GM12878 (cell line): ENCODE results near the gene LDLRAD4. TPM values are rescaled to one million over a fixed set of nuclear protein-coding genes. Genes with fewer than 3 reads are reported as not detected.

ENCODE experiments used
- CBX3 ChIP-seq: fragments of 200-600 bp; sonication (generic); IDR thresholded peaks from 2 replicates; pipeline ENCODE4 v1.6.1; 2016; ENCODE audit warnings: low read depth, borderline replicate concordance
- NFYA ChIP-seq: IDR thresholded peaks from 2 replicates; pipeline ENCODE4 v1.6.1; 2011; ENCODE audit warnings: low read depth, mild to moderate bottlenecking, low read length, improper control_type of control experiment, borderline replicate concordance
- polyA plus RNA-seq, 11 experiments: library from polyadenylated mRNA; depleted of rRNA in 4 of 11; unstranded in 6 of 11; stranded (reverse) in 5 of 11; fragments of >200 nt; fragmentation: Nextera tagmentation in 4 of 11; fragmentation: Illumina TruSeq in 1 of 11; extraction: Ambion mirVana in 4 of 11; extraction: Trizol in 1 of 11; gene quantifications; 1 replicate in 1 of 11; 2 replicates in 10 of 11; pipeline versions ENCODE4 v1.2.1 to v1.2.3, GENCODE V29; 2011 to 2016; ENCODE audit warnings: inconsistent platforms in 2 of 11, missing spikeins in 2 of 11, low read depth in 1 of 11
- total RNA-seq, 4 experiments: library from RNA; depleted of rRNA in 3 of 4; stranded (reverse); fragments of >200 nt in 3 of 4; fragmentation: Illumina TruSeq in 1 of 4; extraction: Trizol in 1 of 4; gene quantifications; 2 replicates each; pipeline versions ENCODE4 v1.2.1 to v1.2.3, GENCODE V29; 2013 to 2021
- TF ChIP-seq, protein P1 (sequence below): IDR thresholded peaks from 2 replicates; pipeline ENCODE4 v1.6.1; 2011; ENCODE audit warnings: borderline replicate concordance, low read depth, mild to moderate bottlenecking, moderate library complexity, mixed read lengths, low read length; ENCODE audit not compliant: insufficient read depth; ENCODE audit errors: extremely low read length
- TF ChIP-seq, protein P2 (sequence below): IDR thresholded peaks from 2 replicates; pipeline ENCODE4 v1.6.1; 2012; ENCODE audit warnings: mild to moderate bottlenecking, low read depth, low read length
- TF ChIP-seq, protein P3 (sequence below): fragments of 450-650 bp; conservative IDR thresholded peaks from 2 replicates; pipeline ENCODE4 v1.6.1; 2017; ENCODE audit warnings: mild to moderate bottlenecking, moderate library complexity

LDLRAD4 gene
- total and polyA plus RNA-seq, 10 of the 15 experiments (the other 5 are each of a cell fraction or from before 2014, with no cell fraction given) = 2.7 to 16.8 (median 11.2) TPM

DNA sequence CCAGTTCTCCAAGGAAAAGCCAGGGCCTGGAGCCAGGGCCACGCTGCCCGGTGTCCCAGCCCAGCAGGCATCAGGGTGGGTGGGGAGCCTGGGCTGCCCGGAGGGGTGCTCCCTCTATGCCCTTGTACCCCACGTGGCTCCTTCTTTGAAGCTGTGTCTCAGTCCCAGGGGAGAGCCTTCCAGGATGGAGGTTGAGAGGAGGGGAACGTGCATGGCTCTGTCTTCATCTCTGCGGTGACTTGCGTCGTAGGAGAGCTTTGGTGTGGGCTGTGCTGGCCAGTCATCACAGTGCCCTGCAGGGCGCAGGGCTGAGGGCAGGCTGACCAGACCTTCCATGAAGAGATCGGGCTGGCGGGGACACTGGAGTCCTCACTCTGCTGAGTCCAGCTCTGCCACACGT, 197.2 kb downstream of the LDLRAD4 start (continued):
- TF ChIP-seq, protein P1, sequence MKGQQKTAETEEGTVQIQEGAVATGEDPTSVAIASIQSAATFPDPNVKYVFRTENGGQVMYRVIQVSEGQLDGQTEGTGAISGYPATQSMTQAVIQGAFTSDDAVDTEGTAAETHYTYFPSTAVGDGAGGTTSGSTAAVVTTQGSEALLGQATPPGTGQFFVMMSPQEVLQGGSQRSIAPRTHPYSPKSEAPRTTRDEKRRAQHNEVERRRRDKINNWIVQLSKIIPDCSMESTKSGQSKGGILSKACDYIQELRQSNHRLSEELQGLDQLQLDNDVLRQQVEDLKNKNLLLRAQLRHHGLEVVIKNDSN = no peak
- TF ChIP-seq, protein P2, sequence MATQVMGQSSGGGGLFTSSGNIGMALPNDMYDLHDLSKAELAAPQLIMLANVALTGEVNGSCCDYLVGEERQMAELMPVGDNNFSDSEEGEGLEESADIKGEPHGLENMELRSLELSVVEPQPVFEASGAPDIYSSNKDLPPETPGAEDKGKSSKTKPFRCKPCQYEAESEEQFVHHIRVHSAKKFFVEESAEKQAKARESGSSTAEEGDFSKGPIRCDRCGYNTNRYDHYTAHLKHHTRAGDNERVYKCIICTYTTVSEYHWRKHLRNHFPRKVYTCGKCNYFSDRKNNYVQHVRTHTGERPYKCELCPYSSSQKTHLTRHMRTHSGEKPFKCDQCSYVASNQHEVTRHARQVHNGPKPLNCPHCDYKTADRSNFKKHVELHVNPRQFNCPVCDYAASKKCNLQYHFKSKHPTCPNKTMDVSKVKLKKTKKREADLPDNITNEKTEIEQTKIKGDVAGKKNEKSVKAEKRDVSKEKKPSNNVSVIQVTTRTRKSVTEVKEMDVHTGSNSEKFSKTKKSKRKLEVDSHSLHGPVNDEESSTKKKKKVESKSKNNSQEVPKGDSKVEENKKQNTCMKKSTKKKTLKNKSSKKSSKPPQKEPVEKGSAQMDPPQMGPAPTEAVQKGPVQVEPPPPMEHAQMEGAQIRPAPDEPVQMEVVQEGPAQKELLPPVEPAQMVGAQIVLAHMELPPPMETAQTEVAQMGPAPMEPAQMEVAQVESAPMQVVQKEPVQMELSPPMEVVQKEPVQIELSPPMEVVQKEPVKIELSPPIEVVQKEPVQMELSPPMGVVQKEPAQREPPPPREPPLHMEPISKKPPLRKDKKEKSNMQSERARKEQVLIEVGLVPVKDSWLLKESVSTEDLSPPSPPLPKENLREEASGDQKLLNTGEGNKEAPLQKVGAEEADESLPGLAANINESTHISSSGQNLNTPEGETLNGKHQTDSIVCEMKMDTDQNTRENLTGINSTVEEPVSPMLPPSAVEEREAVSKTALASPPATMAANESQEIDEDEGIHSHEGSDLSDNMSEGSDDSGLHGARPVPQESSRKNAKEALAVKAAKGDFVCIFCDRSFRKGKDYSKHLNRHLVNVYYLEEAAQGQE = no peak
- no peak for TF ChIP-seq CBX3
- TF ChIP-seq, protein P3, sequence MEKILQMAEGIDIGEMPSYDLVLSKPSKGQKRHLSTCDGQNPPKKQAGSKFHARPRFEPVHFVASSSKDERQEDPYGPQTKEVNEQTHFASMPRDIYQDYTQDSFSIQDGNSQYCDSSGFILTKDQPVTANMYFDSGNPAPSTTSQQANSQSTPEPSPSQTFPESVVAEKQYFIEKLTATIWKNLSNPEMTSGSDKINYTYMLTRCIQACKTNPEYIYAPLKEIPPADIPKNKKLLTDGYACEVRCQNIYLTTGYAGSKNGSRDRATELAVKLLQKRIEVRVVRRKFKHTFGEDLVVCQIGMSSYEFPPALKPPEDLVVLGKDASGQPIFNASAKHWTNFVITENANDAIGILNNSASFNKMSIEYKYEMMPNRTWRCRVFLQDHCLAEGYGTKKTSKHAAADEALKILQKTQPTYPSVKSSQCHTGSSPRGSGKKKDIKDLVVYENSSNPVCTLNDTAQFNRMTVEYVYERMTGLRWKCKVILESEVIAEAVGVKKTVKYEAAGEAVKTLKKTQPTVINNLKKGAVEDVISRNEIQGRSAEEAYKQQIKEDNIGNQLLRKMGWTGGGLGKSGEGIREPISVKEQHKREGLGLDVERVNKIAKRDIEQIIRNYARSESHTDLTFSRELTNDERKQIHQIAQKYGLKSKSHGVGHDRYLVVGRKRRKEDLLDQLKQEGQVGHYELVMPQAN = no peak
- no peak for TF ChIP-seq NFYA
